ENCODE results near the gene PODXL2. TPM values are rescaled to one million over a fixed set of nuclear protein-coding genes. Genes with fewer than 3 reads are reported as not detected.

The PODXL2 gene
- total and polyA plus RNA-seq, 2 of the 8 experiments (the other 6 are each of a cell fraction or from before 2014, with no cell fraction given) = 27.6 to 31.6 TPM

- H2BK120ac ChIP-seq (replicated peaks; ENCODE audit: low read depth, low read length) = no peak overlapping the region
- FAIRE-seq (no peak), DNase-seq (ENCODE audit: low read depth in 1 of 2, low spot score in 2 of 2) (no peak)
- H3K9me3 ChIP-seq (ENCODE audit: insufficient read depth in 2 of 2, low read depth in 1 of 2, low read length in 1 of 2) = no peaks in the 10 kb centered on the region
- ChIA-PET POLR2A (ENCODE audit: partially characterized antibody) (interaction anchor here (1.4 kb wide), 1 partner anchor 28 kb away, joined by 3 read pairs; no protein-coding TSS in a partner anchor), CTCF (ENCODE audit: partially characterized antibody) (interaction anchor here (0.6 to 1.1 kb wide), 5 partner anchors 11 to 310 kb away, joined by 3 read pairs; no protein-coding TSS in a partner anchor)
- H4K5ac ChIP-seq (ENCODE audit: insufficient read length, low read depth, low read length) = no peak overlapping the region
- H3K23ac ChIP-seq (ENCODE audit: insufficient read length) = no peak overlapping the region
- H3K56ac ChIP-seq (replicated peaks; ENCODE audit: insufficient read length, low read depth, low read length) = no peak overlapping the region
- H3K9ac ChIP-seq (replicated peaks in 1 of 4; ENCODE audit: extremely low read depth in 1 of 4, low read depth in 3 of 4, low read length in 3 of 4) = no peak overlapping the region
- no peak overlapping the region for H2AK5ac ChIP-seq (ENCODE audit: low read depth, low read length)
- no peak overlapping the region for H3K18ac ChIP-seq (ENCODE audit: extremely low read depth, low read length)
- no peak overlapping the region for H4K91ac ChIP-seq (replicated peaks; ENCODE audit: insufficient read length, low read length)
- H3K79me2 ChIP-seq (ENCODE audit: control insufficient read depth in 1 of 2, insufficient read depth in 2 of 2, low read length in 2 of 2) = no peaks in the 10 kb centered on the region
- H3K4me2 ChIP-seq (ENCODE audit: insufficient read depth in 1 of 2, low read depth in 2 of 2, low read length in 2 of 2) = no peak overlapping the region
- no peak overlapping the region for H3K4me3 ChIP-seq (ENCODE audit: extremely low read depth in 1 of 4, insufficient read depth in 2 of 4, low read depth in 3 of 4, low read length in 4 of 4)
- no peak overlapping the region for H2BK20ac ChIP-seq (ENCODE audit: low read length)
- no peaks in the 10 kb centered on the region for H3K79me1 ChIP-seq (ENCODE audit: low read depth, low read length)
- H3K23me2 ChIP-seq (ENCODE audit: low read depth, low read length) = no peaks in the 10 kb centered on the region
- no peak overlapping the region for H2AFZ ChIP-seq (ENCODE audit: low read length)
- H3K14ac ChIP-seq (ENCODE audit: insufficient read length) = no peak overlapping the region
- no peaks in the 10 kb centered on the region for H3K27me3 ChIP-seq (replicated peaks in 1 of 4; ENCODE audit: control insufficient read depth in 3 of 4, extremely low read depth in 1 of 4, insufficient read depth in 3 of 4, low read length in 3 of 4)
- WGBS, 2 experiments (ENCODE audit: extremely low coverage in 1 of 2, insufficient coverage in 1 of 2, insufficient read length in 1 of 2, insufficient replicate concordance in 2 of 2, low coverage in 1 of 2, low lambda C conversion rate in 2 of 2, missing lambda C conversion rate in 1 of 2) = 89% methylated on average over 14 of the region's 14 CpGs; no CpG with 5 or more reads in 1 of the 2 experiments
- H2BK15ac ChIP-seq (ENCODE audit: low read length) = no peak overlapping the region
- no peaks in the 10 kb centered on the region for H4K20me1 ChIP-seq (replicated peaks in 1 of 2; ENCODE audit: control insufficient read depth in 1 of 2, insufficient read depth in 2 of 2, low read length in 2 of 2)
- no peak overlapping the region for H4K8ac ChIP-seq (ENCODE audit: extremely low read depth, insufficient read depth, low read length)
- no peak overlapping the region for H2BK5ac ChIP-seq (ENCODE audit: low read depth, low read length)
- no peak overlapping the region for H3K4ac ChIP-seq (replicated peaks; ENCODE audit: insufficient read length, low read depth, low read length)
- no peak overlapping the region for H2BK12ac ChIP-seq (ENCODE audit: low read depth, low read length)
- peaks cover 0 to 9% (median 3%) of the 10 kb centered on the region in 4 experiments; a peak in 4 of 7 replicates for H3K4me1 ChIP-seq (replicated peaks in 1 of 4; ENCODE audit: control insufficient read depth in 3 of 4, insufficient read depth in 4 of 4, low read length in 3 of 4)
- no peak overlapping the region for H3K27ac ChIP-seq (ENCODE audit: low read depth, low read length)
- no peaks in the 10 kb centered on the region for H3K36me3 ChIP-seq (ENCODE audit: control insufficient read depth in 2 of 4, insufficient read depth in 4 of 4, low read length in 3 of 4)
- TF ChIP-seq CHD1 (IDR thresholded peaks at IDR 0.05; ENCODE audit: low read depth, low read length) = no peak
- no peak for TF ChIP-seq RBBP5 (IDR thresholded peaks at IDR 0.05; ENCODE audit: borderline replicate concordance, low read depth, low read length)
- TF ChIP-seq EP300 (IDR thresholded peaks at IDR 0.05; ENCODE audit: borderline replicate concordance in 1 of 2, low read depth in 2 of 2, low read length in 2 of 2) = no peak
- TF ChIP-seq CEBPB (IDR thresholded peaks at IDR 0.05; ENCODE audit: low read depth, low read length) = no peak
Measured at GRCh38 chr3:127717357-127718244, 88.6 kb downstream of the PODXL2 start.

All from H1 (cell line).